Measurements from ENCODE around the gene WDR27.

WDR27 gene

GRCh38 chr6:169529931-169530751 is 171.7 kb downstream of the WDR27 start:
- TF ChIP-seq POLR2AphosphoS5 (IDR thresholded peaks at IDR 0.05; ENCODE audit: low read depth, low read length): no peak
- no peak for TF ChIP-seq FOXP2 (optimal IDR thresholded peaks at IDR 0.05; ENCODE audit: borderline replicate concordance, extremely low read depth, extremely low read length, insufficient read depth)
- no peak for TF ChIP-seq TAF1 (IDR thresholded peaks at IDR 0.05; ENCODE audit: borderline replicate concordance, insufficient read depth, low read length)
- no peak for TF ChIP-seq REST (IDR thresholded peaks at IDR 0.05; ENCODE audit: insufficient read depth in 1 of 2, low read depth in 2 of 2, low read length in 2 of 2)
- TF ChIP-seq SIN3A (IDR thresholded peaks at IDR 0.05; ENCODE audit: borderline replicate concordance, insufficient read depth, low read length): no peak

- TF ChIP-seq REST (IDR thresholded peaks at IDR 0.05; ENCODE audit: insufficient read depth in 1 of 2, low read depth in 2 of 2, low read length in 2 of 2): no peak
- no peak for TF ChIP-seq FOXP2 (optimal IDR thresholded peaks at IDR 0.05; ENCODE audit: borderline replicate concordance, extremely low read depth, extremely low read length, insufficient read depth)
- TF ChIP-seq TAF1 (IDR thresholded peaks at IDR 0.05; ENCODE audit: borderline replicate concordance, insufficient read depth, low read length): no peak
- TF ChIP-seq SIN3A (IDR thresholded peaks at IDR 0.05; ENCODE audit: borderline replicate concordance, insufficient read depth, low read length): no peak
- TF ChIP-seq POLR2AphosphoS5 (IDR thresholded peaks at IDR 0.05; ENCODE audit: low read depth, low read length): no peak
Measured at GRCh38 chr6:169528755-169529154, 173.1 kb downstream of the WDR27 start.

- TF ChIP-seq SIN3A (IDR thresholded peaks at IDR 0.05; ENCODE audit: borderline replicate concordance, insufficient read depth, low read length): no peak
- no peak for TF ChIP-seq REST (IDR thresholded peaks at IDR 0.05; ENCODE audit: insufficient read depth in 1 of 2, low read depth in 2 of 2, low read length in 2 of 2)
- TF ChIP-seq FOXP2 (optimal IDR thresholded peaks at IDR 0.05; ENCODE audit: borderline replicate concordance, extremely low read depth, extremely low read length, insufficient read depth): no peak
- TF ChIP-seq TAF1 (IDR thresholded peaks at IDR 0.05; ENCODE audit: borderline replicate concordance, insufficient read depth, low read length): no peak
Measured at GRCh38 chr6:169527306-169527705, 174.5 kb downstream of the WDR27 start.

- no peak for TF ChIP-seq REST (IDR thresholded peaks at IDR 0.05; ENCODE audit: insufficient read depth in 1 of 2, low read depth in 2 of 2, low read length in 2 of 2)
- TF ChIP-seq SIN3A (IDR thresholded peaks at IDR 0.05; ENCODE audit: borderline replicate concordance, insufficient read depth, low read length): no peak
- no peak for TF ChIP-seq FOXP2 (optimal IDR thresholded peaks at IDR 0.05; ENCODE audit: borderline replicate concordance, extremely low read depth, extremely low read length, insufficient read depth)
- no peak for TF ChIP-seq TAF1 (IDR thresholded peaks at IDR 0.05; ENCODE audit: borderline replicate concordance, insufficient read depth, low read length)
- no peak for TF ChIP-seq POLR2AphosphoS5 (IDR thresholded peaks at IDR 0.05; ENCODE audit: low read depth, low read length)
Measured at GRCh38 chr6:169521825-169522224, 180.0 kb downstream of the WDR27 start.
